ENCODE results near the gene ITGA6. TPM values are rescaled to one million over a fixed set of nuclear protein-coding genes. Genes with fewer than 3 reads are reported as not detected.

ITGA6 gene
- total RNA-seq, 1 donor from 2014 or later = 0.81 TPM

- no peaks in the 10 kb centered on the region for H3K9me3 Mint-ChIP-seq (ENCODE audit: unreplicated experiment)
- H3K27ac Mint-ChIP-seq (ENCODE audit: unreplicated experiment) = no peak overlapping the region
- H3K4me3 Mint-ChIP-seq (ENCODE audit: unreplicated experiment) = no peak overlapping the region
- H3K36me3 Mint-ChIP-seq (ENCODE audit: unreplicated experiment) = no peaks in the 10 kb centered on the region
- no peak for TF ChIP-seq CTCF (IDR thresholded peaks at IDR 0.05; ENCODE audit: partially characterized antibody, unreplicated experiment)
- DNase-seq = peak; percentile 27
- peaks cover 2% of the 10 kb centered on the region for H3K27me3 Mint-ChIP-seq (ENCODE audit: unreplicated experiment)
- H3K4me1 Mint-ChIP-seq (ENCODE audit: low read depth, unreplicated experiment) = peaks cover 4% of the 10 kb centered on the region
These were observed 53.2 kb downstream of the ITGA6 start for GRCh38 chr2:172480301-172481218.

DNA sequence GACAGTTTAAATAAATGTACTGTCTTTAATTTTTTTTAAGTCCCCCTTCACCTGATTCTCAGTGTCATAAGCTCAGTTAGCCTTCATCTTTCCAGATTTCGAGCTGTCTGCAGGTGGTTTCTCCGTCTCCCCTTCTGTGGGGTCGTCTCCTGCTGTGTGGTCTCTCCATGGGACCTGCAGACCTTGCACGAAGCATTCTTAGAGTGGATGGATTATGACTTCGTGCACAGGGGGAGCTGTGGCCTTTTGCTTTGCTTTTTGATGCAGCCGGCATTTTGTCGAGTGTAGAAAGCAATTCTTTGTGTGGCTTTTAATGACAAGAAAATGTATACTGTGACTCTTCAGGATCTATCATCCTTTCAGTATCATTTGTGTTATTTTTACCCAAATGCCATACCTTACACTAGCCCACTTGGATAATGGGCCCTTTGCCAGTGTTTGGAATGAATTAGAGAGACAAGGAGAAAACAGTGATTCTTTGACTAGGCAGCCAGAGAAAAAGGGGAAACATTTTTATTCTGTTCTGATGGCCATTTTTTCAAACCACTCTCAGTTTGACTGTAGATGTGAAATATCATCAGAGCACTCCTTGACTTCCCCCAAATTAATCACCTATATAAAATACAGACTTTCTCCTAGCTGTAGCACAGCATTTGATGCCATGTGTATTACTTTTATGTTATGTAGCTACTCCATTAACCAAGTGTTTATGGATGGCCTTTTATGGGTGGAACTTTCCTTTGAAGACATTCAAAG, 54.3 kb downstream of the ITGA6 start:
- DNase-seq = no peak
- TF ChIP-seq CTCF (IDR thresholded peaks at IDR 0.05; ENCODE audit: partially characterized antibody, unreplicated experiment) = no peak
- Mint-ChIP-seq H3K9me3 (ENCODE audit: unreplicated experiment) (no peaks in the 10 kb centered on the region), H3K36me3 (ENCODE audit: unreplicated experiment) (no peaks in the 10 kb centered on the region), H3K27ac (ENCODE audit: unreplicated experiment) (no peak overlapping the region), H3K4me3 (ENCODE audit: unreplicated experiment) (no peak overlapping the region), H3K4me1 (ENCODE audit: low read depth, unreplicated experiment) (peaks cover 4% of the 10 kb centered on the region), H3K27me3 (ENCODE audit: unreplicated experiment) (peaks cover 2% of the 10 kb centered on the region)

DNA sequence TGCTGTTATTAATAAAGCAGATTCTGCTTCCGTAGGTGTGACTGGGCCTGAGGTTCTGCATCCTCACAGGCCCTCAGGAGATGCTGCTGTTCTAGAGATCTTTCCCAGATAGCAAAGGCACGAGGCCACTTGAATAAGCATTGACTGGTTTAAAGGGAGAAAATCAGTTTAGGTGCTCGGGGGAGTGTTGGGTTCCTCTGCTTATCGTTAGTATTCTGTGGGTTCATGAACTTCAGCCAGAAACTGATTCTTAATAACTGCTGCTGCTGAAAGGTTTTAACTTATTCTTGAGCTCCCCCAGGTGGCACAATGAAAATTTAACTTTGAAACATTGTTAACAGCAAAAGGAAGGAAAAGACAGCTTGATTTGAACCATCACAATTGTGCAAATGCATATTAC, 56.9 kb downstream of the ITGA6 start:
- Mint-ChIP-seq H3K4me1 (ENCODE audit: low read depth, unreplicated experiment) (peaks cover 4% of the 10 kb centered on the region), H3K27me3 (ENCODE audit: unreplicated experiment) (no peaks in the 10 kb centered on the region), H3K9me3 (ENCODE audit: unreplicated experiment) (no peaks in the 10 kb centered on the region), H3K4me3 (ENCODE audit: unreplicated experiment) (no peak overlapping the region), H3K27ac (ENCODE audit: unreplicated experiment) (no peak overlapping the region), H3K36me3 (ENCODE audit: unreplicated experiment) (no peaks in the 10 kb centered on the region)
- DNase-seq = no peak
- TF ChIP-seq CTCF (IDR thresholded peaks at IDR 0.05; ENCODE audit: partially characterized antibody, unreplicated experiment) = no peak

DNA sequence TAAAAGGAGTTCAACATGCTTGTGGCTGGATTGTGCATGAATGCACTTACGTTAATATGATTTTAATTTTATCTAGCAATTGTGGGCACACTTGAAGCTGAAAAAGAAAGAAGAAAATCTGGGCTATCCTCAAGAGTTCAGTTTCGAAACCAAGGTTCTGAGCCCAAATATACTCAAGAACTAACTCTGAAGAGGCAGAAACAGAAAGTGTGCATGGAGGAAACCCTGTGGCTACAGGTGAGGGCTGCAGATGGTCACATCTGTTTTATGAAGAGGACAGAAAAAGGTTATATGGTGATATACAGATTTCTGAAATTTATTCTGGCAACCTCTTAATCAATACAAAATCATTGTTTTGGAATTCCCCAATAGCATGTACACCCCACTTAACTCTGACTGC, 57.3 kb downstream of the ITGA6 start:
- H3K36me3 Mint-ChIP-seq (ENCODE audit: unreplicated experiment) = no peaks in the 10 kb centered on the region
- TF ChIP-seq CTCF (IDR thresholded peaks at IDR 0.05; ENCODE audit: partially characterized antibody, unreplicated experiment) = no peak
- H3K4me3 Mint-ChIP-seq (ENCODE audit: unreplicated experiment) = no peak overlapping the region
- no peaks in the 10 kb centered on the region for H3K9me3 Mint-ChIP-seq (ENCODE audit: unreplicated experiment)
- no peaks in the 10 kb centered on the region for H3K27me3 Mint-ChIP-seq (ENCODE audit: unreplicated experiment)
- no peak for DNase-seq
- peaks cover 2% of the 10 kb centered on the region for H3K4me1 Mint-ChIP-seq (ENCODE audit: low read depth, unreplicated experiment)
- no peak overlapping the region for H3K27ac Mint-ChIP-seq (ENCODE audit: unreplicated experiment)

DNA sequence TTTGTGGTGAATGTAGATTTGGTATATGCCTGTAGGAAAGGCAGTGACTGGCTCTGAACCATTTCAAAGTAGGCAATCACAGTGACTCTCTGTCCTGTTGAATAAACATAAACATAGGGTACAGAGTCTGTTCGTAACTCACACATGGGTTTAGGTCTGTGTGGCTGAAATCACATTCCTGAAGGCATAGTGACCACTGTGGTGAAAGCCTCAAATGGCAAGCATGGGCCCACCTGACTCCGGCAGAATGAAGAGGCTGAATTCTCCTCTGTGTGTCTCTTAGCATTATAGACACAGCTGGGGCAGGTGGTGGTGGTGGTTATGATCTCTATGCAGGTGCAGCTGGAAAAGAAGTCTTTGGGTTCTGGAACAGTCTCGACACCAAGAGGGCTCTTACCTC, 61.2 kb downstream of the ITGA6 start:
- DNase-seq = no peak
- no peaks in the 10 kb centered on the region for H3K36me3 Mint-ChIP-seq (ENCODE audit: unreplicated experiment)
- peak overlapping the region; percentile 19 for H3K27ac Mint-ChIP-seq (ENCODE audit: unreplicated experiment)
- H3K9me3 Mint-ChIP-seq (ENCODE audit: unreplicated experiment) = no peaks in the 10 kb centered on the region
- no peaks in the 10 kb centered on the region for H3K4me1 Mint-ChIP-seq (ENCODE audit: low read depth, unreplicated experiment)
- no peak overlapping the region for H3K4me3 Mint-ChIP-seq (ENCODE audit: unreplicated experiment)
- no peaks in the 10 kb centered on the region for H3K27me3 Mint-ChIP-seq (ENCODE audit: unreplicated experiment)
- TF ChIP-seq CTCF (IDR thresholded peaks at IDR 0.05; ENCODE audit: partially characterized antibody, unreplicated experiment) = no peak

Data from glutamatergic neuron (in vitro differentiated cells).